Suppressor macrophage treated with lipopolysaccharide for 4 hours (primary cell): ENCODE measurements around the gene MMP15.
"Not testable (repeated sequence)": the region's sequence is repeated elsewhere in the genome, so short reads cannot be mapped to it uniquely, and the experiment has no call there.

Experiments used
- DNase-seq: peaks from one replicate; pipeline ENCODE4 v3.0.0-alpha.2; 2020

MMP15 gene

GRCh38 chr16:57996406-57997175 is 29.0 kb upstream of the MMP15 start:
- DNase-seq: no peak

GRCh38 chr16:57997176-57997527 is 28.4 kb upstream of the MMP15 start:
- DNase-seq: no peak

GRCh38 chr16:57997528-57998265 is 27.9 kb upstream of the MMP15 start:
- DNase-seq: no peak

- peak; percentile 31 for DNase-seq
These were observed 27.1 kb upstream of the MMP15 start for GRCh38 chr16:57998486-57998885.

- DNase-seq: peak; percentile 6
These were observed 26.6 kb upstream of the MMP15 start for GRCh38 chr16:57998992-57999365.

GRCh38 chr16:57999366-57999970 is 26.1 kb upstream of the MMP15 start:
- peak; percentile 40 for DNase-seq

- DNase-seq: peak; percentile 41
These were observed 25.4 kb upstream of the MMP15 start, which contains the start of gene ZNF319 for GRCh38 chr16:57999971-58000705. Gene ZNF319 (minus strand): TSS chr16:58000672. CDS start chr16:57998265, 2,407 bp downstream.

- peak; percentile 91 for DNase-seq
These were observed 24.6 kb upstream of the MMP15 start, which contains the start of gene USB1 for GRCh38 chr16:58000706-58001676. Gene USB1 (plus strand): TSS chr16:58001407. CDS start chr16:58001484, 77 bp downstream.

GRCh38 chr16:58001781-58002415 is 23.7 kb upstream of the MMP15 start:
- no peak for DNase-seq

- no peak for DNase-seq
These were observed 23.1 kb upstream of the MMP15 start for GRCh38 chr16:58002416-58002800.

GRCh38 chr16:58002936-58003335 is 22.6 kb upstream of the MMP15 start:
- DNase-seq: no peak

GRCh38 chr16:58004736-58005135 is 20.8 kb upstream of the MMP15 start:
- not testable (repeated sequence) for DNase-seq

GRCh38 chr16:58009856-58010416 is 15.6 kb upstream of the MMP15 start:
- no peak for DNase-seq

- no peak for DNase-seq
These were observed 14.7 kb upstream of the MMP15 start for GRCh38 chr16:58010886-58011285.

GRCh38 chr16:58011652-58012051 is 13.9 kb upstream of the MMP15 start:
- DNase-seq: no peak

- DNase-seq: no peak
These were observed 13.1 kb upstream of the MMP15 start for GRCh38 chr16:58012481-58012880.

- no peak for DNase-seq
These were observed 12.2 kb upstream of the MMP15 start for GRCh38 chr16:58013201-58013956.

GRCh38 chr16:58016840-58017446 is 8.6 kb upstream of the MMP15 start:
- DNase-seq: no peak

- DNase-seq: no peak
These were observed 6.8 kb upstream of the MMP15 start for GRCh38 chr16:58018803-58019202.
